AG04449 (cell line): Measurements from ENCODE around the gene ADNP.

Experiments
- CTCF ChIA-PET: fragments of 350-600 bp; formaldehyde crosslinking; extraction: SDS; loops from one replicate; lab custom pipeline; 2021; ENCODE audit warnings: antibody characterized with exemption; lab: Yijun Ruan, JAX
- POLR2A ChIA-PET: fragments of 400-600, 350-600 bp; formaldehyde crosslinking; extraction: SDS; loops from one replicate; lab custom pipeline; 2020; ENCODE audit warnings: antibody characterized with exemption, inconsistent platforms; lab: Yijun Ruan, JAX
- DNase-seq: peaks from one replicate; pipeline ENCODE4 v3.0.0-alpha.2; 2010; ENCODE audit warnings: low read depth, low spot score
- H3K4me3 ChIP-seq: 2 replicates; pipeline ENCODE4 v1.5.1; 2011; ENCODE audit warnings: low read depth, mild to moderate bottlenecking, control low read depth, low read length
- CTCF ChIP-seq: IDR thresholded peaks from one replicate; pipeline ENCODE4 v1.5.1; 2011; ENCODE audit warnings: mild to moderate bottlenecking, moderate library complexity, low read length, control low read depth, inconsistent platforms; ENCODE audit not compliant: insufficient read depth; ENCODE audit errors: missing control alignments

ADNP gene

GRCh38 chr20:50921803-50922501 is 9.3 kb downstream of the ADNP start:
- no peak for DNase-seq
- ChIA-PET CTCF (interaction anchor here (1.4 to 17.0 kb wide), 4 partner anchors 8 to 133 kb away, joined by 3 to 332 read pairs (median 96); partner anchors contain the start of genes ADNP and BCAS4), POLR2A (no interaction called here)
- H3K4me3 ChIP-seq: no peak overlapping the region
- no peak for TF ChIP-seq CTCF

DNA sequence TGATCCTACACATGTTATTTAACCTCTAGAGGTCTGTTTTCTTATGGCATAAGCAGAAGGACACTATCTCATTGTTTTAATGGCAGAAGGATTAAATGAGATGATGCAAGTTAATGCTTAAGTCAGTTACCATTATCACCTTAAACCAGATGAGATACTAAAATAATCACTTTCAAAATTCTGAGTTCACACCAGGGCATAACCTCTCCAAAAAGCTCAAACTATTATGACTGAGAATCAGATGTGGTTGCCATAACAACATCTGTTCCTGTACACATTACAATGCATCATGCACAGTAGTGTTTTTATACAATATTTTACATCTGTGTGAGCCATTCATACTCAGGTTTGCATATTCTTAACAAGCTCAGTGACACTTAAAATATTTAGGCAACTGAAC is 10.2 kb downstream of the ADNP start:
- TF ChIP-seq CTCF: no peak
- no peak for DNase-seq
- H3K4me3 ChIP-seq: no peak overlapping the region
- CTCF ChIA-PET: interaction anchor here (1.3 to 17.0 kb wide), 4 partner anchors 9 to 127 kb away, joined by 3 to 332 read pairs (median 36); partner anchors contain the start of genes ADNP and BCAS4
- POLR2A ChIA-PET: no interaction called here

DNA sequence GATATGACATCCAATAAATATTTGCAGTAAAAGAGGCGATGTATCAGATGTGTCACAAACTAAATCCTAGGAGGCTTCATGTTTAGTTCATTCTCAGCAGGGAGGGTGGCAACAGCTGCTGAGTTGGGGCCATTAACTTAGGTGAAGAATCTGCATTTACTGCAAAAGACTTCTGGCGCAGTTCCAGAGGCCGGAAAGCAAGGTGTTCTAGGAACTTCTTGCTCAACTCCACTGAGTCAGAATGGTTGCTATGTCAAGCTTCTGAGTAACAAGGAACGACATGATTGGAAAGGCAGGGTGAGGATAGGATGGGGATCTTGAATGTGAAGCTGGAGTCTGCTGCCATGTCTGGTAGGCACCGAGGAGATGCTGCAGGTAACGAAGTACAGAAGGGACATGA is 11.7 kb downstream of the ADNP start:
- DNase-seq: no peak
- H3K4me3 ChIP-seq: no peak overlapping the region
- no peak for TF ChIP-seq CTCF
- POLR2A ChIA-PET: no interaction called here
- CTCF ChIA-PET: interaction anchor here (0.7 to 17.0 kb wide), 3 partner anchors 9 to 126 kb away, joined by 3 to 332 read pairs (median 68); partner anchors contain the start of genes ADNP and BCAS4

GRCh38 chr20:50918403-50918802 is 12.8 kb downstream of the ADNP start:
- TF ChIP-seq CTCF: no peak
- H3K4me3 ChIP-seq: no peak overlapping the region
- ChIA-PET CTCF (interaction anchor here (4.6 to 17.0 kb wide), 2 partner anchors 12 to 125 kb away, joined by 68 to 332 read pairs; partner anchors contain the start of genes ADNP and BCAS4), POLR2A (no interaction called here)
- no peak for DNase-seq

DNA sequence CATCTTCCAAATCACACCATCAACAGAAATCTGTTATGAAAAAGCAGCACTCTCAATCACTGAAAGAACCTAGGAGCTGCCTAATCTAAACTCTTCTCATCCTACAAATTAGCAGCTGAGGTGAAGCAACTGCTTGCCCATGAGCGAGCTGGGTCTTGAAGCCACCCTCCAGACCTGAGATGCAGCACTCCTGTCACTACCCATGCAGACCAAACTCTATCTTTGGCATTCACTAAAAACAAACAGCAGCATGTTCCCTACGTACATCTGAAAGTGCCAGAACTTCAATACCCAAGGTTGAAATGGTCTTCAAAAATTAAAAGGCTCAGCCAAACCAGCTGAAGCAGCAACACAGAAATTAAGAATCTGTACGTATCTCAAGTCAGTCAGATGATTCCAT is 14.3 kb downstream of the ADNP start:
- ChIA-PET CTCF (interaction anchor here (1.3 to 9.4 kb wide), 5 partner anchors 9 to 126 kb away, joined by 4 to 123 read pairs (median 8); partner anchors contain the start of gene BCAS4), POLR2A (interaction anchor here (2.3 to 2.8 kb wide), 2 partner anchors 13 to 14 kb away, joined by 5 to 6 read pairs; partner anchors contain the start of gene ADNP)
- DNase-seq: no peak
- TF ChIP-seq CTCF: no peak
- no peak overlapping the region for H3K4me3 ChIP-seq

GRCh38 chr20:50916257-50916656 is 15.0 kb downstream of the ADNP start:
- H3K4me3 ChIP-seq: no peak overlapping the region
- TF ChIP-seq CTCF: no peak
- ChIA-PET POLR2A (interaction anchor here (1.1 to 2.8 kb wide), 3 partner anchors 10 to 15 kb away, joined by 3 to 6 read pairs (median 5); partner anchors contain the start of gene ADNP), CTCF (interaction anchor here (1.3 to 9.4 kb wide), 5 partner anchors 10 to 126 kb away, joined by 4 to 123 read pairs (median 8); partner anchors contain the start of gene BCAS4)
- DNase-seq: no peak
